ENCODE results near the gene ATP10A. TPM values are rescaled to one million over a fixed set of nuclear protein-coding genes. Genes with fewer than 3 reads are reported as not detected.

The ATP10A gene
- total RNA-seq, 3 donors from 2014 or later, result 2.4 to 4.5 (median 2.7) TPM

GRCh38 chr15:25724899-25725298, 138.2 kb downstream of the ATP10A start:
- intact Hi-C loops (cut with DNase I, micrococcal nuclease), result no loop called here
- Histone ChIP-seq H3K36me3 (ENCODE audit: low read depth) (no peaks in the 10 kb centered on the region), H3K4me3 (no peak overlapping the region), H3K4me1 (ENCODE audit: low read depth) (no peaks in the 10 kb centered on the region), H3K9me3 (peaks cover 6% of the 10 kb centered on the region)
- no peak for ATAC-seq
- DNase-seq, result no peak
- TF ChIP-seq CTCF (IDR thresholded peaks at IDR 0.05), result no peak

- no peak for TF ChIP-seq CTCF (IDR thresholded peaks at IDR 0.05)
- no peak for DNase-seq
These were observed 141.5 kb downstream of the ATP10A start for GRCh38 chr15:25721605-25721955.

GRCh38 chr15:25719101-25719985, 143.8 kb downstream of the ATP10A start:
- intact Hi-C loops (cut with DNase I, micrococcal nuclease), result no loop called here
- Histone ChIP-seq H3K4me3 (no peak overlapping the region), H3K4me1 (ENCODE audit: low read depth) (no peaks in the 10 kb centered on the region), H3K36me3 (ENCODE audit: low read depth) (no peaks in the 10 kb centered on the region), H3K9me3 (peaks cover 20% of the 10 kb centered on the region)
- no peak for TF ChIP-seq CTCF (IDR thresholded peaks at IDR 0.05)
- ATAC-seq, result no peak
- DNase-seq, result no peak

More at GRCh38 chr15:25721605-25721955, 141.5 kb downstream of the ATP10A start:
- intact Hi-C loops (cut with DNase I, micrococcal nuclease), result no loop called here
- Histone ChIP-seq H3K9me3 (peaks cover 18% of the 10 kb centered on the region), H3K4me1 (ENCODE audit: low read depth) (no peaks in the 10 kb centered on the region), H3K36me3 (ENCODE audit: low read depth) (no peaks in the 10 kb centered on the region), H3K4me3 (no peak overlapping the region)
- ATAC-seq, result no peak

- no peaks in the 10 kb centered on the region for H3K4me1 ChIP-seq (ENCODE audit: low read depth)
- no peak for ATAC-seq
- intact Hi-C loops (cut with DNase I, micrococcal nuclease), result no loop called here
- peaks cover 20% of the 10 kb centered on the region for H3K9me3 ChIP-seq
- no peak overlapping the region for H3K4me3 ChIP-seq
- TF ChIP-seq CTCF (IDR thresholded peaks at IDR 0.05), result no peak
- no peaks in the 10 kb centered on the region for H3K36me3 ChIP-seq (ENCODE audit: low read depth)
- DNase-seq, result no peak
These were observed 144.5 kb downstream of the ATP10A start for GRCh38 chr15:25718597-25718996.

- Histone ChIP-seq H3K4me3 (no peak overlapping the region), H3K4me1 (ENCODE audit: low read depth) (no peaks in the 10 kb centered on the region), H3K9me3 (peaks cover 20% of the 10 kb centered on the region), H3K36me3 (ENCODE audit: low read depth) (no peaks in the 10 kb centered on the region)
- intact Hi-C loops (cut with DNase I, micrococcal nuclease), result no loop called here
- no peak for TF ChIP-seq CTCF (IDR thresholded peaks at IDR 0.05)
- ATAC-seq (no peak), DNase-seq (no peak)
These were observed 145.0 kb downstream of the ATP10A start for GRCh38 chr15:25718169-25718536.
